SK-N-SH treated with all-trans-retinoic acid at 6 μM for 48 hours (cell line): ENCODE data around the gene COMMD10.

Source experiments
- ARNTL ChIP-seq: fragments of 450-650 bp; formaldehyde crosslinking; IDR thresholded peaks from 2 replicates; pipeline ENCODE4 v1.5.0; 2020; ENCODE audit warnings: low read depth, mild to moderate bottlenecking, moderate library complexity, borderline replicate concordance
- ESRRG ChIP-seq: fragments of 250-450 bp; sonication (Bioruptor Pico); IDR thresholded peaks from 2 replicates; pipeline ENCODE4 v1.6.1; 2021; ENCODE audit warnings: mild to moderate bottlenecking
- OSR1 ChIP-seq: fragments of 250-450 bp; sonication (Bioruptor Pico); IDR thresholded peaks from 2 replicates; pipeline ENCODE4 v1.8.0; 2022; ENCODE audit warnings: moderate library complexity, mild to moderate bottlenecking, inconsistent platforms
- PATZ1 ChIP-seq: fragments of 250-450 bp; sonication (Bioruptor Pico); IDR thresholded peaks from 2 replicates; pipeline ENCODE4 v1.8.0; 2020; ENCODE audit warnings: mild to moderate bottlenecking, moderate library complexity, borderline replicate concordance
- PPARA ChIP-seq: fragments of 250-450 bp; sonication (Bioruptor Pico); IDR thresholded peaks from 2 replicates; pipeline ENCODE4 v1.5.0; 2020; ENCODE audit warnings: mild to moderate bottlenecking, borderline replicate concordance
- RARB ChIP-seq: fragments of 250-450 bp; sonication (Bioruptor Pico); IDR thresholded peaks from 2 replicates; pipeline ENCODE4 v1.8.0; 2021; ENCODE audit warnings: mild to moderate bottlenecking, moderate library complexity
- SNAI2 ChIP-seq: fragments of 250-450 bp; sonication (Bioruptor Pico); IDR thresholded peaks from 2 replicates; pipeline ENCODE4 v1.5.0; 2020; ENCODE audit warnings: mild to moderate bottlenecking, moderate library complexity
- TCF4 ChIP-seq: fragments of 250-450 bp; sonication (Bioruptor Pico); IDR thresholded peaks from 2 replicates; pipeline ENCODE4 v1.8.0; 2021; ENCODE audit warnings: mild to moderate bottlenecking, moderate library complexity, borderline replicate concordance
- TOX ChIP-seq: fragments of 250-450 bp; sonication (Bioruptor Pico); IDR thresholded peaks from 2 replicates; pipeline ENCODE4 v1.8.0; 2021; ENCODE audit warnings: mild to moderate bottlenecking, moderate library complexity, borderline replicate concordance
- ZC3H10 ChIP-seq: fragments of 250-450 bp; sonication (Bioruptor Pico); IDR thresholded peaks from 2 replicates; pipeline ENCODE4 v1.5.1; 2021; ENCODE audit warnings: mild to moderate bottlenecking, moderate library complexity
- ZFP30 ChIP-seq: fragments of 450-650 bp; formaldehyde crosslinking; IDR thresholded peaks from 2 replicates; pipeline ENCODE4 v1.5.0; 2022; ENCODE audit warnings: mild to moderate bottlenecking, moderate library complexity
- ZNF565 ChIP-seq: fragments of 450-650 bp; formaldehyde crosslinking; conservative IDR thresholded peaks from 2 replicates; pipeline ENCODE4 v1.5.0; 2020; ENCODE audit warnings: low read depth, mild to moderate bottlenecking, moderate library complexity
- ZNF70 ChIP-seq: fragments of 450-650 bp; formaldehyde crosslinking; IDR thresholded peaks from 2 replicates; pipeline ENCODE4 v1.5.0; 2020; ENCODE audit warnings: mild to moderate bottlenecking, moderate library complexity
- ZNF8 ChIP-seq: fragments of 450-650 bp; formaldehyde crosslinking; IDR thresholded peaks from 2 replicates; pipeline ENCODE4 v1.5.0; 2020; ENCODE audit warnings: mild to moderate bottlenecking, moderate library complexity

- TF ChIP-seq ZNF565 (CRISPR knock-in tag) (no peak), TCF4 (CRISPR knock-in tag) (no peak), ARNTL (CRISPR knock-in tag) (no peak), RARB (no peak), SNAI2 (no peak), TOX (CRISPR knock-in tag) (no peak), ESRRG (no peak), ZC3H10 (CRISPR knock-in tag) (no peak), PATZ1 (CRISPR knock-in tag) (no peak), OSR1 (CRISPR knock-in tag) (no peak), ZNF70 (CRISPR knock-in tag) (no peak), ZFP30 (no peak), ZNF8 (CRISPR knock-in tag) (no peak), PPARA (CRISPR knock-in tag) (no peak)
Observed at GRCh38 chr5:116178925-116179324, 94.1 kb downstream of the COMMD10 start.
